ENCODE results near the gene HDAC1.

Gene HDAC1

DNA sequence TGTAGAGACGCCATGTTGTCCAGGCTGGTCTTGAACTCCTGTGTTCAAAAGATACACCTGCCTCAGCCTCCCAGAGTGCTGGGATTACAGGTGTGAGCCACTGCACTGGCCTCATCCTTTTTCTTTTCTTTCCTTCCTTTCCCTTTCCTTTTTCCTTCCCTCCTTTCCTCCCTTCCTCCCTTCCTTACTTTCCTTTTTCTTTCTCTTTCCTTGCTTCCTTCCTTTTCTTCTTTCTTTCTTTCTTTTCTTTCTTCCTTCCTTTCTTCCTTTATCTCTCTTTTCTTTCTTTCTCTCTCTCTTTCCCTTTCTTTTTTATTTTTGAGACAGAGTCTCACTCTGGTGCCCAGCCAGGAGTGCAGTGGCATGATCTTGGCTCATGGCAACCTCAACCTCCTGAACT lies 64.6 kb downstream of the HDAC1 start:
- no peak overlapping the region for H3K4me3 Mint-ChIP-seq
- H3K27me3 Mint-ChIP-seq (ENCODE audit: low read depth): peaks cover 10% of the 10 kb centered on the region
- peaks cover 25% of the 10 kb centered on the region for H3K4me1 Mint-ChIP-seq (ENCODE audit: low read depth)
- H3K36me3 Mint-ChIP-seq (ENCODE audit: low read depth): peaks cover 7% of the 10 kb centered on the region
- H3K9me3 Mint-ChIP-seq: no peaks in the 10 kb centered on the region
- no peak overlapping the region for H3K27ac Mint-ChIP-seq

GRCh38 chr1:32357614-32358013 lies 65.7 kb downstream of the HDAC1 start:
- no peak overlapping the region for H3K27ac Mint-ChIP-seq
- peaks cover 10% of the 10 kb centered on the region for H3K36me3 Mint-ChIP-seq (ENCODE audit: low read depth)
- peaks cover 10% of the 10 kb centered on the region for H3K27me3 Mint-ChIP-seq (ENCODE audit: low read depth)
- H3K4me3 Mint-ChIP-seq: no peak overlapping the region
- H3K9me3 Mint-ChIP-seq: no peaks in the 10 kb centered on the region
- peaks cover 25% of the 10 kb centered on the region for H3K4me1 Mint-ChIP-seq (ENCODE audit: low read depth)

DNA sequence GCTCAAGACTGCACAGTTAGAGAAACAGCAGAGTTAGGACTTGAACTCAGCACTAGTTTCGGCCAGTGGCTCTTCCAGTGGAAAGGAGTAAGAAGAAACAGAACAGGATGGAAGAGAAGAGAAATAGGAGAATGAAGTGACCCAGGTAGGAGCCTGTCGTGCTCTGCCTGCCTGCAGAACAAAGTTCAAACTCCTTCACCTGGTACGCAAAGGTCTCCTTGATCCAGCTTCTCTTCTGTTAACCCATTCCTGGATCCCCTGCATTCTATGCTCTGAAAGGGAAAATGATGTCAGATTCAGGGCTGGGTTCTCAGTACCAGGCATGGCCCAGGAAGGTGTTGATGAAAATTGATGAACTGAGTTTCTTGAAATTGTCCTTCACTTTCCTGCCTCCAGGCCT lies 66.6 kb downstream of the HDAC1 start:
- Mint-ChIP-seq H3K36me3 (ENCODE audit: low read depth) (peaks cover 15% of the 10 kb centered on the region), H3K27ac (no peak overlapping the region), H3K4me3 (no peak overlapping the region), H3K27me3 (ENCODE audit: low read depth) (peaks cover 10% of the 10 kb centered on the region), H3K9me3 (no peaks in the 10 kb centered on the region), H3K4me1 (ENCODE audit: low read depth) (peaks cover 22% of the 10 kb centered on the region)

- peaks cover 10% of the 10 kb centered on the region for H3K27me3 Mint-ChIP-seq (ENCODE audit: low read depth)
- H3K9me3 Mint-ChIP-seq: no peaks in the 10 kb centered on the region
- H3K4me3 Mint-ChIP-seq: no peak overlapping the region
- H3K36me3 Mint-ChIP-seq (ENCODE audit: low read depth): peaks cover 22% of the 10 kb centered on the region
- peaks cover 19% of the 10 kb centered on the region for H3K4me1 Mint-ChIP-seq (ENCODE audit: low read depth)
- H3K27ac Mint-ChIP-seq: no peak overlapping the region
Observed at GRCh38 chr1:32361308-32361673, 69.4 kb downstream of the HDAC1 start.

DNA sequence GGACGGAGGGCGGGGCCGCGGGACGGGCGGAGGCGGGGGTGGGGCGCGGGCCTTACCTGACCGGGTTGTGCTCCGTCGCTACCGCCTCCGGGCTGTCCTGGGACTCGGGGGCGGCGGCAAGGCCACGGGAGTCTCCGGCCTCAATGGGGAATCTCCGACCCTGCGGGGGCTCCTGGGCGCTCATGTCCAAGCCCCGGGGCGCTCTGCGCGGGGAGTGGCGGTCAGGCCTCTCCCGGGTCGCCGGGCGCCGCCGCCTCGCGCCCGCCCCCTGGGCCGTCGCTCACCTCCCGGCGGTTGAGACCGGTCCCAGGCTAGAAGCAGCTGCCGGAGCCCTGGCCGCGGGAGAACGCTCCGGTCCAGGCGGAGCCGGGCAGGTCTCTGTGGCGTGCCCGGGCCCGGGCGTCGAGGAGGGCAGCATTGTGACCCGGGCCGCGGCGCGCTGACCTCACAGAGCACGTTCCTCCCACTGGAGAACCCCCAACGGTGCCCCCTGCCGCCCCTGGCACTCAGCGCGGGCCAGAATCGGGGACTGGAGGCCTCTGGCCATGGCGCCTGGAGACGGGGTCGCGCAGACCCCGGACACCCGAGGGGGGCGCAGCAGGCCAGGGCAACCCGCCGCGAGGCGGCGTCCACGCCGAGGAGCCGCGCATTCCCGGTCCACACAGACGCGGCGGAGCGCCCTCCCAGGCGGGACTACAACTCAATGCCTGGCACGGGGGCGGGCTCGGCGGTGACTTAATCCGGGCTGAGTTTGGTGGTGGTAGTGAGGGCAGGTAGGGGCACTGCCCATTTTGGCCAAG lies 70.0 kb downstream of the HDAC1 start:
- no peaks in the 10 kb centered on the region for H3K9me3 Mint-ChIP-seq
- H3K36me3 Mint-ChIP-seq (ENCODE audit: low read depth): peaks cover 22% of the 10 kb centered on the region
- peaks cover 17% of the 10 kb centered on the region for H3K4me1 Mint-ChIP-seq (ENCODE audit: low read depth)
- H3K27me3 Mint-ChIP-seq (ENCODE audit: low read depth): peaks cover 10% of the 10 kb centered on the region
- no peak overlapping the region for H3K4me3 Mint-ChIP-seq
- H3K27ac Mint-ChIP-seq: no peak overlapping the region

GRCh38 chr1:32362474-32363313 lies 70.8 kb downstream of the HDAC1 start, which contains the start of the genes FAM229A and TSSK3:
Gene FAM229A, minus strand, starts transcription at chr1:32362485. Its CDS starts 394 bp downstream, at chr1:32362091.
Gene TSSK3, plus strand, starts transcription at chr1:32362539. Its CDS starts 163 bp downstream, at chr1:32362702.
- Mint-ChIP-seq H3K27me3 (ENCODE audit: low read depth) (peaks cover 10% of the 10 kb centered on the region), H3K36me3 (ENCODE audit: low read depth) (peaks cover 22% of the 10 kb centered on the region), H3K4me1 (ENCODE audit: low read depth) (peaks cover 17% of the 10 kb centered on the region), H3K9me3 (no peaks in the 10 kb centered on the region), H3K4me3 (no peak within 1 kb of the TSS), H3K27ac (no peak within 1 kb of the TSS)

DNA sequence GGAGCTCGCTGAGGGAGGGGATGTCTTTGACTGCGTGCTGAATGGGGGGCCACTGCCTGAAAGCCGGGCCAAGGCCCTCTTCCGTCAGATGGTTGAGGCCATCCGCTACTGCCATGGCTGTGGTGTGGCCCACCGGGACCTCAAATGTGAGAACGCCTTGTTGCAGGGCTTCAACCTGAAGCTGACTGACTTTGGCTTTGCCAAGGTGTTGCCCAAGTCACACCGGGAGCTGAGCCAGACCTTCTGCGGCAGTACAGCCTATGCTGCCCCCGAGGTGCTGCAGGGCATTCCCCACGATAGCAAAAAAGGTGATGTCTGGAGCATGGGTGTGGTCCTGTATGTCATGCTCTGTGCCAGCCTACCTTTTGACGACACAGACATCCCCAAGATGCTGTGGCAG lies 71.8 kb downstream of the HDAC1 start:
- Mint-ChIP-seq H3K27me3 (ENCODE audit: low read depth) (peaks cover 7% of the 10 kb centered on the region), H3K4me3 (no peak overlapping the region), H3K9me3 (no peaks in the 10 kb centered on the region), H3K27ac (no peak overlapping the region), H3K4me1 (ENCODE audit: low read depth) (peaks cover 15% of the 10 kb centered on the region), H3K36me3 (ENCODE audit: low read depth) (peaks cover 26% of the 10 kb centered on the region)

GRCh38 chr1:32364836-32365235 lies 73.0 kb downstream of the HDAC1 start:
- Mint-ChIP-seq H3K4me3 (no peak overlapping the region), H3K27ac (no peak overlapping the region), H3K27me3 (ENCODE audit: low read depth) (peaks cover 7% of the 10 kb centered on the region), H3K4me1 (ENCODE audit: low read depth) (peaks cover 10% of the 10 kb centered on the region), H3K36me3 (ENCODE audit: low read depth) (peaks cover 28% of the 10 kb centered on the region), H3K9me3 (no peaks in the 10 kb centered on the region)

DNA sequence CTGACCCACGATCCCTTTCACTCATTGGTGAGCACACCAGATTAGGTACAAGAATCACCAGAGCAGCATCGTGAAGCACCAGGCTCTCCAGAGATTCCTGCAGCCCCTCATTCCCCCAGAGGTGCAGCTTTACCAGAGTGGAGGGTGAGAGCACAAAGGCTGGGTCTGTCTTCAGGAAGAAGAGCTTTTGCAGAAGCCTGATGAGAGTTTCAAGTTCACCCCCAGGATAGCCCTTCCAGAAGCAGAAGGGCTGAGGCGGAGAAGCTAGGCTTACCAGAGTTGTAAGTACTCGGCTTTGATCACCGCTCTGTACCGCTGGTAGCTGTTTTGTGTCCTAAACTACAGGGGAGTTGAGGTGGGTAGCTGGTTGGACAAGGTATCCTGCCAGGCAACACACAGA lies 73.6 kb downstream of the HDAC1 start:
- peaks cover 27% of the 10 kb centered on the region for H3K36me3 Mint-ChIP-seq (ENCODE audit: low read depth)

DNA sequence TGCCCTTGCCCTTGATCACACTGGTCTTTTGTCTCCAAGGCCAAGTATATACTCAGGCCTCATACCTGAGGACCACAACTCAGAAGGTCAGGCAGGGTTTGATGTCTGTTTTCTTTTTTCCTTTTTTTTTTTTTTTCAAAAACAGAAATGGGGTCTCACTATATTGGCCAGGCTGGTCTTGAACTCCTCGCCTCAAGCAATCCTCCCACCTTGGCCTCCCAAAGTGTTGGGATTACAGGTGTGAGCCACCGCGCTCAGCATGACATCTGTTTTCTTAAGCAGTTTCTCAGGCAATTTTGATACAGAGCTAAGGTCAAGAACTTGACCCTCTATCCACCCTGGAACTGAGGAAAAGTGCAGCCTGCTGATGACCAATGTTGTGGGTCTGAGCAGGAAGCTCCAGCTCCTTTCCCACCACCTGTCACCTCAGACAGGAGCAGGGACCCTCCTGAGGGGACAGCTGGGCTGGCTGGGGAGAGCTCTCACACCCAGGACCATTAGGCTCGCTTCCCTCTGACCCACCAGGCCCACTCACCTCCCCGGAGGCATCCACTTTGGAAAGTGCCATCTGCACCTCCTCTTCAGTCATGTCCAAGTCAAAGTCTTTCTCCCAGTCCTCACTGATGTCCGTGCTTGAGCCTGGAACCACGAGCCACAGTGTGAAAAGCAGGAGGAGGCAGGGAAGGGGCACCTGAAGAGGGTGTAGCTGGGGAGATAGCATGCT lies 76.2 kb downstream of the HDAC1 start:
- no peak overlapping the region for H3K4me3 Mint-ChIP-seq
- no peaks in the 10 kb centered on the region for H3K9me3 Mint-ChIP-seq
- H3K27me3 Mint-ChIP-seq (ENCODE audit: low read depth): no peaks in the 10 kb centered on the region
- peaks cover 16% of the 10 kb centered on the region for H3K4me1 Mint-ChIP-seq (ENCODE audit: low read depth)
- H3K27ac Mint-ChIP-seq: no peak overlapping the region
- H3K36me3 Mint-ChIP-seq (ENCODE audit: low read depth): peaks cover 24% of the 10 kb centered on the region

More for the DNA sequence above, 73.6 kb downstream of the HDAC1 start:
- Mint-ChIP-seq H3K27me3 (ENCODE audit: low read depth) (peaks cover 7% of the 10 kb centered on the region), H3K27ac (no peak overlapping the region), H3K4me3 (no peak overlapping the region), H3K4me1 (ENCODE audit: low read depth) (peaks cover 6% of the 10 kb centered on the region), H3K9me3 (no peaks in the 10 kb centered on the region)

DNA sequence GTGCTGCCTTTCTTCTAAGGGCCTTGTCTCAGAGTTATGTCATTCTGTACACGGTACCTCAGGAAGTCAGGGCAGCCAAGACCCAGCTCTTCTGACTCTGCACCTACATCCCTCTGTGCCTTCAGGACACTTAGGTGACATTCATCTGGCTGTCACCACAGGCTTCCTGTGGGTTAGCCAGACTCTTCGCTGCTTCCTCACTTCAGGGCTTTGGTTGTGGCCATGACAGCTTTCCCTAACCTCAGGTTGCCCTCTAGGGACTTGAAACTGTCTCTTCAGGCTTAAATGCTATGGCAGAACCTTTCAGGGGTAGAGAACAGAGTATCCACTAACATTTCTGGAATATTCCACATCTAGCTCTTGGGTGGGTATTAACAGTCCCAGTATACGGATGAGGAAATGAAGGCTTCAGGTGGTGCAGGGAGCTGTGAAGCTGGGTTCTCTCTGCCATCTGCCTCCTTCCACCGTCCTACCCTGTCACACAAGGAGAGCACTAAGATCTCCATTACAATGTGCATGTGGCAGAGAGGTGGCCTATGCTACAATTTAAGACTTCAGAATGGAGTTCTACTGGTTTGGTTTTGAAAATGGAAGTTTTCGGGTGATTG lies 80.4 kb downstream of the HDAC1 start:
- H3K4me1 Mint-ChIP-seq (ENCODE audit: low read depth): peaks cover 16% of the 10 kb centered on the region

DNA sequence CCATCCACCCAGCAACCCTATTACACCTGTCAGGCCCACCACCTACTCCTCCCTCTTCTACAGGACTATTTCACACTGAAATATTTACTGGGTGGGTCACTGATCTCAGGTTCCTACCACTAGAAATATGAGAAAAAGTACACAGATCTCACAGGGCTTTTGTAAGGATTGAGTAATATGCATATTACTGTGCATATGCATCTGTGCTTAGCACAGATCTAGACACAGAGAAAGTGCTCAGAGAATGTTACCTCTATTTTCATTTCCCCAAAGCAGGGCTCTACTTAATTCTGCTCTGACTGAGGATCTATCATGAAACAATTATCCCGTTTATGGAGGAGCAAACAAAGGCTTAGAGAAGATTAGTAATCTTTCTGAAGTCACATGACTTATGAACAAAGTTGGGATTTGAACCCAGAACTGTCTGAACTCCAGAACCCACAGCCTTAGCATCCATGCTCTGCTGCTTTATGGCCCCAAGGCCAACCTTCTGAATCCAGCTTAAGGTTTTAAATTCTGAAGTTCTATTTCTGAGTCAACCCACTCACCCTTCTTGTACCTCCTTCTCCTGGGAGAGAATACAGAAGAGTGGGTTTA lies 82.2 kb downstream of the HDAC1 start:
- Mint-ChIP-seq H3K4me1 (ENCODE audit: low read depth) (peaks cover 16% of the 10 kb centered on the region), H3K27ac (no peak overlapping the region), H3K4me3 (no peak overlapping the region), H3K9me3 (no peaks in the 10 kb centered on the region), H3K36me3 (ENCODE audit: low read depth) (peaks cover 26% of the 10 kb centered on the region), H3K27me3 (ENCODE audit: low read depth) (no peaks in the 10 kb centered on the region)

More for the DNA sequence above, 80.4 kb downstream of the HDAC1 start:
- Mint-ChIP-seq H3K9me3 (no peaks in the 10 kb centered on the region), H3K27me3 (ENCODE audit: low read depth) (no peaks in the 10 kb centered on the region), H3K36me3 (ENCODE audit: low read depth) (peaks cover 17% of the 10 kb centered on the region), H3K4me3 (no peak overlapping the region), H3K27ac (no peak overlapping the region)

DNA sequence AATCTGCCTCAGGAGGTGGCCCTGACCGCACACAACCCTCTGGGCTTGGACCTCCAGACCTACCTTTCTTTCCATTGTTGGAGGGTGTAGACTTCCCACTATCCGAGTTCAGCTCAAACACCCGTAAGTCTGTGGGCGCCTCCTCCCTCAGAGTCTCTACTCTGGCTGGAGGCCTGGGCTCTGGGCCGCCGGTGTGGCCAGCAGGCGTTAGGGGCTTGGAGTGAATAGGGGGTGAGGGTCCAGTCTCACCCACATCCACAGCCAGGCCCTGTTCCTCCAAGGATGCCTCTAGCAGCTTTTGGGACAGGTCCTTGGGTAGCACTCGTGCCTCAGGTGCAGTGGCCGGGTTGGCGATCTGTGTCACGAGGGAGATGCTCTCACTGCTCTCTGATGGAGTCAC lies 84.3 kb downstream of the HDAC1 start:
- no peak overlapping the region for H3K4me3 Mint-ChIP-seq
- H3K27me3 Mint-ChIP-seq (ENCODE audit: low read depth): no peaks in the 10 kb centered on the region
- H3K9me3 Mint-ChIP-seq: no peaks in the 10 kb centered on the region
- H3K4me1 Mint-ChIP-seq (ENCODE audit: low read depth): peaks cover 16% of the 10 kb centered on the region
- peaks cover 37% of the 10 kb centered on the region for H3K36me3 Mint-ChIP-seq (ENCODE audit: low read depth)
- H3K27ac Mint-ChIP-seq: no peak overlapping the region

Measured in T-helper 1 cell treated with Interleukin-12 subunit alpha and Interleukin-12 subunit beta and Interleukin-4 antibody, amounts not matched to agents 30 μg/mL and 1 μg/mL, for 36 hours (primary cell).